Measurements from ENCODE around the gene SCP2.

GRCh38 chr1:52918201-52918600 lies 8.9 kb upstream of the SCP2 start:
- TF ChIP-seq POLR2AphosphoS5 (IDR thresholded peaks at IDR 0.05), result no peak
- TF ChIP-seq CTCF (IDR thresholded peaks at IDR 0.05), result no peak
- TF ChIP-seq EP300 (IDR thresholded peaks at IDR 0.05; ENCODE audit: low read depth), result no peak
